GM18505 (cell line): ENCODE results near the gene LRRC27.
"Not testable (repeated sequence)": the region's sequence is repeated elsewhere in the genome, so short reads cannot be mapped to it uniquely, and the experiment has no call there.

Experiments
- ATAC-seq: cut with Tn5 transposase; IDR thresholded peaks from one replicate; pipeline ENCODE4 v1.9.1; 2021; ENCODE audit not compliant: unreplicated experiment
- POLR2A ChIP-seq: IDR thresholded peaks from 4 replicates; pipeline ENCODE4 v1.6.1; 2011; ENCODE audit warnings: borderline replicate concordance; ENCODE audit not compliant: insufficient read depth, insufficient read length; ENCODE audit errors: extremely low read depth

The LRRC27 gene

DNA sequence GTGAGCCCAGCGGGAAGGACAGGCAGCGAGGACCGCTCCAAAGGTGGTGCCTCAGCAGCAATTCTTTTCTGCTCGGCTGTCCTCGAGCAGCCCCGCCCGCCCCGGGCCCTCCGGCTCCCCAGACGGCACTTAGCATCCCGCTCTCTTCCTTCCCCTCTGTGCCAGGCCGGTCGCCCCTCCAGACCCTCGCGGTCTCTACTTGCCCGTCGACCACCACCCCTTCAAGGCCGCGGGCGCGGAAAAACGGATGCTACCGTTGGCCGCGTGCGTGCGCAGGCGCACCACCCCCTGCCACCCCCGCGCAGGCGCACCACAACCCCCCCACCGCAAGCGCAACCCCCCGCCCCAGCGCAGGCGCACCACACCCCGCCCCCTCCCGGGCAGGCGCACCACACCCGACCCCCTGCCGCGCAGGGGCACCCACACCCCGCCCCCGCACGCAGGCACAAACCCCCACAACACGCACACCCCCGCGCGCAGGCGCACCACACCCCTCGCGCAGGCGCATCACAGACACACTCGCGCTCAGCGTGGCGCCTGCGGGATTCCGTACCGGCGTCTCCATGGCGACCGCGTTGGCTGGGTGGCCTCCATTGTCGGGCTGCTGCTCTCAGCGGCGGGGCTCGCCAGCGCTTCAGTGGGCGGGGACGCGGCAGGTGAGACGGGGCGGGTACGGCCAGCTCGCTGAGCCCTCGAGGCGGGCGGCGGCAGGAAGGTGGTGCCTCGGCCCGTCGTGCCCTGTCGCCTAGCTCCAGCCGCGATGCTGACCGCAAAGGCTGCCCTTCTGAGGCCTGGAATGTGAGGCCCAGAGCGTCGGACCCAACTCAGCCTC, at the start of gene LRRC27:
Gene LRRC27 (plus strand): TSS at position 593 of the 832 bp plus-strand sequence. CDS start 1,332 bp downstream, outside the sequence.
- peak; percentile 65 for TF ChIP-seq POLR2A
- peak; percentile 62 for ATAC-seq

DNA sequence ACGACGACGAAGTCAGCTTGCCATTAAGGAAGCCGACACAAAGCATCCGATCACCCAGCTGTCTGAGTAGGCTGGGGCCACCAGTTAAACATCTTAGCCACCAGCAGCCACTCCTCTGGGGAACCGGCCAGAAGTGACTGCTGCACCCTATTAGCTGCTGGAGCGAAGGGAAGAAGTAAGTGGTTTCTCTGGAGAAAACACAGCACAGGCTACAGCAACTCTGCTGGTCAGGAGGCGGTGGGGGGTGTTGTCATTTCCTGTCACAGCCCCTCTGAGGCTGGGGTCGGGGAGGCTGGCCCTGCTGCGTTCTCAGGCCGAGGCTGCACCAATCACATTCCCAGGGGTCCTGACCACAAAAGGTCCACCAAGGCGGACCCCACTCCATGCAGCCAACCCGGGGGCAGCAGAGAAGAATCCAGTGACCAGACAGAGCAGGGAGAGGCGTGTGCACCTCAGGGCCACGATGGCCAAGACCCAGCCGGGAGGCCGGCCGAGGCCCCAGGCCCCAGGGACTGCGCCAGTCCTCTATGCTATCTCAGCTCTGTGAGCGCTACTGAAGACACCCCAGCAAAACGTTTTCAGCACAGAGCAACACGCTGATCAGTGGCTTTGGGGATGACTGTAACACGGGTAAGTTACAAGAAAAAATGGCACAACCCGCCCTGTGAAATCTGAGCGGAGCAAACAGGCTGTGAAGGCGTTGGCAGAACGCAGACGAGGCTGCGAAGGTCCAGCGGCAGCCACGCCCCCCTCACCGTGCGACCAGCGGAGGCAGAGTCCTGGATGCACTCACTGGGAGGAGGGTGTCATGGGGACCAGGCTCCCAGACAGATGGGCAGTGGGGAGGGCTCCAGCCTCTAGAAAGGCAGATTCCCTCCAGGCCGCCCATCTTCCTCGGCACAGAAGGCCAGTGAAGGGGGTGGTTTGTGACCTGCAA, 49.1 kb upstream of the LRRC27 start:
- no peak for ATAC-seq
- TF ChIP-seq POLR2A, result no peak

DNA sequence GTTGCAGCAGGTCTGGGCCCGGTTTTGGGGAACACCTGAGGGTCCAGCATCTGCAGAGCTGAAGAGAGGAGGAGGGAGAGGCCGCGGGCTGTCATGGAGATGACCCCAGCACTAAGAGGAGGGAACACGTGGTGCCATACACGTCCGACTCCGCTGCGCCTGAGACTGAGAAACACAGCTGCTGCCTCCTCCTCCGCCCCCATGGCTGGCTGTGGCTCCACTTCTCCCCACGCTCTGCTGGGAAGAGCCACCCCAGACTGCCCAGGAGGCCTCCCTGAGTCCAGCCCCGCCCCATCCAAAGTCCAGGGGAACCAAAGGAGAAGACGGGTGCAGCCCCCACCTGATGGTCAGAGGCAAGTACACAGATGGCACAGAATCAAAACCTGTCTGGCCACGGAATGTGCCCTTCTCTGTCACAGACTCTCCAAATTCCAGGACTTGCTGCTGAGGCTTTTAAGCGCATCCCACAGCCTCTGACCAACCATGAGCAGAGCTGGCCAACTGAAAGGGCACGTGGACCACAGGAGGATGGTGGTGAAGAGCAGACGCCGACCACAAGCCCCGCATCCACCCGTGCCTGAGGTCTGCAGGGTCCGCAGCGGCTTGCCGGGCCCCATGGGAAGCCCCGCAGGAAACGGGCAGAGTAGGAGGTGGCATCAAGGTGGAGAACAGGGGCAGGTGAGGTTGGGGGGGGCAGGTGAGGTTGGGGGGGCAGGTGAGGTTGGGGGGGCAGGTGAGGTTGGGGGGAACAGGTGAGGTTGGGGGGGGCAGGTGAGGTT, 48.2 kb upstream of the LRRC27 start:
- ATAC-seq, result no peak
- TF ChIP-seq POLR2A, result no peak

DNA sequence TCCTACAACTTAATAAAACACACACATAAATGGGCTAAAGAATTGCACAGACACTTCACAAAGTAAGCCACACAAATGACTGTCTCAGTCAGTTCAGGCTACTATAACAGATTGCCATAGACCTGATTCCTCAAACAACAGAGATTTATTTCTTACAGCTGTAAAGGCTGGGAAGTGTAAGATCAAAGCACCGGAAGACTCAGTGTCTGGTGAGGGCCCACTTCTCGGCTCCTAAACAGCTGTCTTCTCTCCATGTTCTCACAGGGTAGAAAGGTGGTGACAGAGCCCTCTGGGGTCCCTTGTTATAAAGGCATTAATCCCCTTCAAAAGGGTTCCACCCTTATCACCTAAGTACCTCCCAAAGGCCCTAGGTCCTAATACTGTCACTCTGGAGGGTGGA, 42.6 kb upstream of the LRRC27 start:
- TF ChIP-seq POLR2A, result no peak
- ATAC-seq, result no peak

DNA sequence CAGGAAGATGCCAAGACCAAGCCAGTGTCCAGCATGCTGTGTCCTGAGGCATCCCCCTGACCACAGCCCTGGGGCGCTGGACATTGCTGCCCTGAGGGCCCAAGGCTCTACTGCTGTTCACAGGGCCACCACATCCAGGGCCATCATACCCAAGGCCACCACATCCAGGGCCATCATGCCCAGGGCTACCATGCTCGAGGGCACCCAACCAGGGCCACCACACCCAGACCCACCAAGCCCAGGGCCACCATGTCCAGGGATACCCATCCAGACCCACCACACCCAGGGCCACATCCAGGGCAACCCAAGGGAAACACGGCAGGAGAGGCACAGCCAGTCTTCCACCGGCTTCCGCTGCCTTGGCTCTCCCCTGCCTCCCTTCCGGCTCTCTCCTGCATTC, 41.4 kb upstream of the LRRC27 start:
- no peak for TF ChIP-seq POLR2A
- no peak for ATAC-seq

DNA sequence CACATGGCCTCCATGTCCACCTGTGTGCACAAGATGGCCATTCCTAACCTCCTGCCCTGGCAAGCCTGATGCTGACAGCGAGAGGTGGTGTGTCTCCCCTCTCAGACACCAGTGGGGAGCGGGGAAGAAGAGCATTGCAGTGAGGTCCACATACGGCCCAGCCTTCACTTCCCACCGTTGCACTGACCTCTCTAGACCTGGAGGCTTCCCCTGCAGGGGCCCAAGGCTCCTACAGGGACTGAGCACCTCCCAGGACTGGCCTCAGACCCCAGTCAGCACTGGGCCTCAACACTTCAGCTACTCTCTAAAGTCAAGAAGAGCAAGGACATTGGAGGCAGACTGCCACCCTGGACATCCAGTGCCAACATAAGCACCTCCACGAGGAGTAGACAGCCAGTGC, 40.2 kb upstream of the LRRC27 start:
- no peak for ATAC-seq
- TF ChIP-seq POLR2A, result no peak

DNA sequence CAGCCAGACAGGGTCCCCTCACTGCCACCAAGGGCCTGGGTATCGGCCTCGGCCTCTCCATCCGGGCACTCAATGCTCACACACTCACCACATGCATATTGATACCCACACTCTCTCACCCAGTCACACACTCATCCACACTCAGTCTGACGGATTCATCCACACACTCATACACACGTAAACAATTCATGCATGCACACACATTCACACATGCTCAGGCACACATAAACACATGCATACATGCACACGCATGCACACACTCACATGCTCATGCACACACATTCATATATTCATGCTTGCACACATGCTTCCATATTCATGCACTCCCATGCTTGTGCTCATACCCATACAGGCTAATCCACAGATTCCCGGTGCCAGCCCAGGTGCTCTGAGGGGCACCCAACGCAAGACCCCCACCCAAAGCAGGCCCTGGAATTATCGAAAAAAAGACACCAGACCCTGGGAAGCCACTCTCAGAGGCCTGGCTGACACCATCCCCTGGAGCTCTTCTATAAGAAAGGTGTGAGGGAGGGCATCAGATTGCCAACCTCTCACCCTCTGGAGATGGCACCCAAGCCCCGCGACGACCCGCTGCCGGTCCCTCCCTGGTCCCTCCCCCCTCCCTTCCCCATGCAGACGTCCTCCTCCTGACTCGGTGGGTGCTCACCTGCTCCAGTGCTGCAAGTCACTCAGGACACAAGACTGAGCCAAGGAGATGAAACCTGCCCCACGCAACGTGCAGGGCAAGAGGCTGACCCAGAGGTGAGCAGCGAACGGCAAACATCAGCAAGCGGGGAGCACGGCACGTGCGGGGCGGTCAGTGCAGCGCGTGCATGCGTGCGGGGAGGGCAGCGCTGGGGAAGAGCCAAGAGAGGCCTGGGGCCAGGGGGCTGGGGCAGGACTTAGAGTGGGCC, 39.4 kb upstream of the LRRC27 start:
- TF ChIP-seq POLR2A, result no peak
- no peak for ATAC-seq

DNA sequence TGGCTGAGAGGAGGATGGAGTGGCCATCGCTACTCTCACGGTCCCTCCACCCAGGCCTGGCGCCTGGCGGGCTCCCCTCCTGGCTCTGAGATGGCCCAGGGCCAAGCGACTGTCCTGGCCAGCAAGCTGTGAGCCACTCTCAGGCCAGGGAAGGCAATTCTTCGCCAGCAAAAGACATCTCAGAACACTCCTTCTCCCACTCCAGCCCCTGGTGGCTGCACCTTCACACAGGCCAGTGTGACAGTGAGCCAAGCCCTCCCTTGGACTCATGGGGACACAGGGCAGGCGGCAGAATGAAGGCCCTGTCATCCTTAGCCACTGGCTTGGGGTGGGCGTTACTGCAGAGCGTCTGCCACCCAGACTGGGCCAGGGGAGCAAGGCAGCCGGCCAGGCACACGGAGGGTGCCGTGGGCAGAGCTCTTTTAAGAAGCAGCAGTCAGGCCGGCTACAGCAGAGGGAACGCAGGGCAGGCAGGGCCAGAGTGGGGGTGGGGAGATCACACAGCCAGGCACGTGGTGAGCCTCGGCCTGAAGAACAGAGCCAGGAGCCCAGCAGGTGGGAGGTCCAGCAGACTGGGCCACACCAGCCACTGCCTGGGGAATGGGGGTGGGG, 38.7 kb upstream of the LRRC27 start:
- ATAC-seq, result no peak
- TF ChIP-seq POLR2A, result no peak

DNA sequence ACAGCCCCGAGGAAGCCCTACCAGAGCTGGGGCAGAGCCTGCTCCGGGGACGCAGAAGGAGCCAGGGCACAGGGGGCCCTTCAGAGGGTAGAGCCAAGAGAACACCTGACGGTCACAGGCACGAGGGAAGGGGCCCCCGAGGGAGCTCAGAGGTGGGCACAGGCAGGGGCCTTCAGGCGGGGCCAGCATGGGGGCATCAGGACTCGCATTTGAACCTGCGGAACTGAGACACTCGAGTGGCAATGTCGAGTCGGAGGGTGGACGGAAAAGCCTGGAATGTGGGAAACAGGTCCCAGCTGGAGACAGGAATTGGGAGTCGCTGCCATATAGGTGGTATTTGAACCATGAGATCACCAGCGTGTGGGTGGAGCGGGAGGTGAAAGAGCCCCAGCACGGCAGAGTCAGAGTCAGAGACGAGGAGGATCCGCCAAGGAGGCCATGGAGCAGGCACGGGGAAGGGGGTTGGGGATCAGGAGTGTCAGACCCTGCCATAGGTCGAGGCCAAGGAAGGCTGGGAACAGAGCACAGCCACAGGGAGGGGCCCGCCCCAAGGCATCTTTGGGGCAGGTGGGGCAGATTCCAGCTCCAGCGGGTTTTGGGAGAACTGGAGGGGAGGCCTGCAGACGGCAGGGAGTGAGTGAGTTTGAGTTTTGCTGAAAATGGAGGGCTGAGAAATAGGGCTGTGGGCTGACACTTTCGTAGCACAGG, 38.0 kb upstream of the LRRC27 start:
- ATAC-seq, result no peak
- TF ChIP-seq POLR2A, result no peak

DNA sequence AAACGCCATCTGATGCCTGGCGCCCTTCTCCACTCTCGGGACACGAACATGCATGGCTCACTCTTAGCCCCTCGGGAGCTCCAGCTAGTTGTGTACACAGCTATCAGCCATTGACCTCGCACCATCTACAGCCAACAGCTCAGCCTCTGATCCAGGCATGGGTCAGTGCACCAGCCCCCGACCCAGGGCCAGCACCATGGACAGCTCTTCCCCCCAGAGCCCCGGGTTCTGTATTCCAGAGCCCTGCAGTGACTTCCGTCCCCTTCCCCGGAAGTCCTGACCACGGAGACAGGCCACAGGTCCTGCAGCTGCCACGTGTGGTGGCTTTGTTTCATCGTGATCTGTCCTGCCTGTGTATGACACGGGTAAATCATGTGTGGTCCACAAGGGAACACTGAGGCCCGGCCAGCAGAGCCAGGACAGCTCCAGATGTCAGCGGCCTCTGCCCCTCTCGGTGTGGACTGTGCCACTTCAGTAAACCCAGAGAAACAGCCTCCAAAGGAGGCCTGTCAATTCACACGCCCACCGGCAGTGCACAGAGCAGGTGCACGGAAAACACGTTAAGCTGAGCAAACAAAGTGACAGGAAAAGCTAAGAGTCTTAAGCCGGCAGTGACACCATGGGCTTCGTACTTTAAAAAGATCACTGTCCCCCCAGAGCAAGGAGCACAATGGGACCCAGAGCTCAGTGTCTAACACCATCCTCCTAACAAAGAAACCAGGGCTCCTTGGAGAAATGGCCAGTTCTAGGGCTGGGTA, 37.3 kb upstream of the LRRC27 start:
- TF ChIP-seq POLR2A, result no peak
- no peak for ATAC-seq

DNA sequence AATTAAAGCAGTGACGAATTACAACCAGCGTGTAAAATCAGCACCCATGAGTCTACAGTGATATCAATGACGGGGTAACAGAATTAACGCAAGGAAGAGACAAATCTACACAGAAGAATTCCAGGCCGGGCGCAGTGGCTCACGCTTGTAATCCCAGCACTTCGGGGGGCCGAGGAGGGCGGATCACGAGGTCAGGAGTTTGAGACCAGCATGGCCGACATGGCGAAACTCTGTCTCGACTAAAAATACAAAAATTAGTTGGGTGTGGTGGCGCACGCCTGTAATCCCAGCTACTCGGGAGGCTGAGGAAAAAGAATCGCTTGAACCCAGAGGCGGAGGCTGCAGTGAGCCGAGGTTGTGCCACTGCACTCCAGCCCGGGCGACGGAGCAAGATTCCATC, 36.5 kb upstream of the LRRC27 start:
- ATAC-seq, result not testable (repeated sequence)
